HepG2 (cell line): ENCODE results near the gene ST3GAL2. TPM values are rescaled to one million over a fixed set of nuclear protein-coding genes. Genes with fewer than 3 reads are reported as not detected.
A peak's percentile ranks its signal among the peaks of the same experiment; 100 is the strongest.

Experiments
- CBX5 ChIP-seq: sonication (generic); formaldehyde crosslinking; IDR thresholded peaks from 2 replicates; pipeline ENCODE4 v1.4.0; 2020; ENCODE audit warnings: missing genetic modification reagents, borderline replicate concordance
- SMAD9 ChIP-seq: sonication (generic); formaldehyde crosslinking; IDR thresholded peaks from 2 replicates; pipeline ENCODE4 v1.5.1; 2020; ENCODE audit warnings: mild to moderate bottlenecking, missing genetic modification reagents
- TRIM24 ChIP-seq: sonication (generic); formaldehyde crosslinking; IDR thresholded peaks from 2 replicates; pipeline ENCODE4 v1.8.0; 2022; ENCODE audit warnings: mild to moderate bottlenecking, missing genetic modification reagents
- ZNF333 ChIP-seq: sonication (generic); formaldehyde crosslinking; IDR thresholded peaks from 2 replicates; pipeline ENCODE4 v1.4.0; 2020; ENCODE audit warnings: mild to moderate bottlenecking, missing genetic modification reagents, borderline replicate concordance
- ZNF749 ChIP-seq: sonication (generic); formaldehyde crosslinking; IDR thresholded peaks from 2 replicates; pipeline ENCODE4 v1.8.0; 2022; ENCODE audit warnings: mild to moderate bottlenecking, missing genetic modification reagents, moderate library complexity, borderline replicate concordance
- ZZZ3 ChIP-seq: sonication (generic); formaldehyde crosslinking; IDR thresholded peaks from 2 replicates; pipeline ENCODE4 v1.4.0; 2020; ENCODE audit warnings: missing genetic modification reagents, mild to moderate bottlenecking, borderline replicate concordance
- polyA plus RNA-seq, 8 experiments: library from polyadenylated mRNA; depleted of rRNA in 3 of 8; stranded (reverse) in 7 of 8; unstranded in 1 of 8; fragments of >200 nt; fragmentation: Illumina TruSeq in 4 of 8; extraction: Trizol in 4 of 8; gene quantifications; 2 replicates each; pipeline versions ENCODE4 v1.2.1 to v1.2.3, GENCODE V29; 2011 to 2016; ENCODE audit warnings: low read depth in 4 of 8, missing spikeins in 1 of 8, mixed read lengths in 1 of 8; ENCODE audit not compliant: insufficient read depth in 1 of 8
- total RNA-seq, 5 experiments: library from RNA; depleted of rRNA; stranded (reverse); fragments of >200 nt; fragmentation: Illumina TruSeq; extraction: Trizol; gene quantifications; 2 replicates each; pipeline ENCODE4 v1.2.3, GENCODE V29; 2016; ENCODE audit warnings: low read depth in 1 of 5
- TF ChIP-seq, protein P1 (sequence below): sonication (generic); formaldehyde crosslinking; IDR thresholded peaks from 2 replicates; pipeline ENCODE4 v1.8.0; 2023; ENCODE audit warnings: mild to moderate bottlenecking, missing genetic modification reagents
- TF ChIP-seq, protein P2 (sequence below): sonication (generic); formaldehyde crosslinking; IDR thresholded peaks from 2 replicates; pipeline ENCODE4 v1.8.1; 2023; ENCODE audit warnings: mild to moderate bottlenecking, missing genetic modification reagents
- TF ChIP-seq, protein P3 (sequence below): sonication (generic); formaldehyde crosslinking; IDR thresholded peaks from 2 replicates; pipeline ENCODE4 v1.4.0; 2020; ENCODE audit warnings: missing genetic modification reagents
- TF ChIP-seq, protein P4 (sequence below): sonication (generic); formaldehyde crosslinking; IDR thresholded peaks from 2 replicates; pipeline ENCODE4 v1.8.0; 2022; ENCODE audit warnings: mild to moderate bottlenecking, missing genetic modification reagents; ENCODE audit not compliant: insufficient replicate concordance
- TF ChIP-seq, protein P5 (sequence below), 2 experiments: fragments of 450-650 bp in 1 of 2; sonication (generic) in 1 of 2; formaldehyde crosslinking in 1 of 2; IDR thresholded peaks; 2 replicates each; pipeline versions ENCODE4 v1.6.1 to v1.8.0; 2016 to 2022; ENCODE audit warnings: antibody characterized with exemption in 1 of 2, mild to moderate bottlenecking in 1 of 2, missing genetic modification reagents in 1 of 2

The ST3GAL2 gene
- total and polyA plus RNA-seq, 2 of the 13 experiments (the other 11 are each of a cell fraction or from before 2014, with no cell fraction given) = 16.3 to 24.9 TPM

DNA sequence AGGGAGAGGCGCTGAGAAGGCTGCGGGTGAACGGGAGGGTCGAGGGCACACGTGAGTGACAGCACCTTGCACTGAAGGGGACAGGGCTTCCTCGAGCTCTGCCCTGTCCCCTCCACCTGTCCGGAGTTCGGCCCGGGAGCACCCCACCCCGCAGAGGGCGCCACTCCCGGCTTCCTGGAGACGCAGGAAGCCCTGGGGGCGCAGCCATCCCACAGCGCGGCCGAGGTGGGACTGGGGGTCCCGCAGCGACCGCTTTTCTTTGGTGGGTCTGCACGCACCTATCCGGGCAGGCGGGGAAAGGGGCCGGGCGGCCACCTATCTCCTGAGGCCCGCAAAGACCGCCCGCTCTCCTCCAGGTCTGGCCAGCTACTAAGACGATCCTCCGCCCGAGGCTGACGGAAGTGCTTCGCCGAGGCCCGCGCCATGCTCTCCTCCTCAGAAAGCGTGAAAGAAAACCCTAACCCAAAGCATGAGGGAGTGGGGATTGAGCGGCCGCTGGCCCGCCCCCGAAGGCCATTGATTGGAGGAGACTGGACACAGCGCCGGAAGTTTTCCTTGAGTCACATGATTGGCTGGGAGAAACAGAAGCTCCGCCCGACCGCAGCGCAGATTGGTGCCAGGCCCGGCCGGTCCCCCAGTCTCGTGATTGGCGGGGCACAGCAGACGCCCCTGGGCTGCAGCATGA, 57.8 kb downstream of the ST3GAL2 start (continued):
- TF ChIP-seq, protein P1, sequence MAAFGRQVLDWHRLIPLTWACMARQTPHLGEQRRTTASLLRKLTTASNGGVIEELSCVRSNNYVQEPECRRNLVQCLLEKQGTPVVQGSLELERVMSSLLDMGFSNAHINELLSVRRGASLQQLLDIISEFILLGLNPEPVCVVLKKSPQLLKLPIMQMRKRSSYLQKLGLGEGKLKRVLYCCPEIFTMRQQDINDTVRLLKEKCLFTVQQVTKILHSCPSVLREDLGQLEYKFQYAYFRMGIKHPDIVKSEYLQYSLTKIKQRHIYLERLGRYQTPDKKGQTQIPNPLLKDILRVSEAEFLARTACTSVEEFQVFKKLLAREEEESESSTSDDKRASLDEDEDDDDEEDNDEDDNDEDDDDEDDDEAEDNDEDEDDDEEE (CRISPR knock-in tag) = peak; percentile 58; the same call in 1 of the 2 replicates
- TF ChIP-seq ZZZ3 (CRISPR knock-in tag) (peak; percentile 86), ZNF333 (CRISPR knock-in tag) (0 out of 2 replicates have a peak, but pooled peaks have one; percentile 5), CBX5 (CRISPR knock-in tag) (no peak; the same call in 1 of the 2 replicates), ZNF749 (CRISPR knock-in tag) (peak; percentile 83; the same call in 1 of the 2 replicates), SMAD9 (CRISPR knock-in tag) (no peak; the same call in 1 of the 2 replicates), TRIM24 (no peak)
- TF ChIP-seq, protein P2, sequence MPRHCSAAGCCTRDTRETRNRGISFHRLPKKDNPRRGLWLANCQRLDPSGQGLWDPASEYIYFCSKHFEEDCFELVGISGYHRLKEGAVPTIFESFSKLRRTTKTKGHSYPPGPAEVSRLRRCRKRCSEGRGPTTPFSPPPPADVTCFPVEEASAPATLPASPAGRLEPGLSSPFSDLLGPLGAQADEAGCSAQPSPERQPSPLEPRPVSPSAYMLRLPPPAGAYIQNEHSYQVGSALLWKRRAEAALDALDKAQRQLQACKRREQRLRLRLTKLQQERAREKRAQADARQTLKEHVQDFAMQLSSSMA (CRISPR knock-in tag) = no peak; the same call in 1 of the 2 replicates
- TF ChIP-seq, protein P3, sequence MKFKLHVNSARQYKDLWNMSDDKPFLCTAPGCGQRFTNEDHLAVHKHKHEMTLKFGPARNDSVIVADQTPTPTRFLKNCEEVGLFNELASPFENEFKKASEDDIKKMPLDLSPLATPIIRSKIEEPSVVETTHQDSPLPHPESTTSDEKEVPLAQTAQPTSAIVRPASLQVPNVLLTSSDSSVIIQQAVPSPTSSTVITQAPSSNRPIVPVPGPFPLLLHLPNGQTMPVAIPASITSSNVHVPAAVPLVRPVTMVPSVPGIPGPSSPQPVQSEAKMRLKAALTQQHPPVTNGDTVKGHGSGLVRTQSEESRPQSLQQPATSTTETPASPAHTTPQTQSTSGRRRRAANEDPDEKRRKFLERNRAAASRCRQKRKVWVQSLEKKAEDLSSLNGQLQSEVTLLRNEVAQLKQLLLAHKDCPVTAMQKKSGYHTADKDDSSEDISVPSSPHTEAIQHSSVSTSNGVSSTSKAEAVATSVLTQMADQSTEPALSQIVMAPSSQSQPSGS (CRISPR knock-in tag) = peak; percentile 38; the same call in 1 of the 2 replicates
- TF ChIP-seq, protein P4, sequence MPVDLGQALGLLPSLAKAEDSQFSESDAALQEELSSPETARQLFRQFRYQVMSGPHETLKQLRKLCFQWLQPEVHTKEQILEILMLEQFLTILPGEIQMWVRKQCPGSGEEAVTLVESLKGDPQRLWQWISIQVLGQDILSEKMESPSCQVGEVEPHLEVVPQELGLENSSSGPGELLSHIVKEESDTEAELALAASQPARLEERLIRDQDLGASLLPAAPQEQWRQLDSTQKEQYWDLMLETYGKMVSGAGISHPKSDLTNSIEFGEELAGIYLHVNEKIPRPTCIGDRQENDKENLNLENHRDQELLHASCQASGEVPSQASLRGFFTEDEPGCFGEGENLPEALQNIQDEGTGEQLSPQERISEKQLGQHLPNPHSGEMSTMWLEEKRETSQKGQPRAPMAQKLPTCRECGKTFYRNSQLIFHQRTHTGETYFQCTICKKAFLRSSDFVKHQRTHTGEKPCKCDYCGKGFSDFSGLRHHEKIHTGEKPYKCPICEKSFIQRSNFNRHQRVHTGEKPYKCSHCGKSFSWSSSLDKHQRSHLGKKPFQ (CRISPR knock-in tag) = peak; percentile 85
- TF ChIP-seq, protein P5, sequence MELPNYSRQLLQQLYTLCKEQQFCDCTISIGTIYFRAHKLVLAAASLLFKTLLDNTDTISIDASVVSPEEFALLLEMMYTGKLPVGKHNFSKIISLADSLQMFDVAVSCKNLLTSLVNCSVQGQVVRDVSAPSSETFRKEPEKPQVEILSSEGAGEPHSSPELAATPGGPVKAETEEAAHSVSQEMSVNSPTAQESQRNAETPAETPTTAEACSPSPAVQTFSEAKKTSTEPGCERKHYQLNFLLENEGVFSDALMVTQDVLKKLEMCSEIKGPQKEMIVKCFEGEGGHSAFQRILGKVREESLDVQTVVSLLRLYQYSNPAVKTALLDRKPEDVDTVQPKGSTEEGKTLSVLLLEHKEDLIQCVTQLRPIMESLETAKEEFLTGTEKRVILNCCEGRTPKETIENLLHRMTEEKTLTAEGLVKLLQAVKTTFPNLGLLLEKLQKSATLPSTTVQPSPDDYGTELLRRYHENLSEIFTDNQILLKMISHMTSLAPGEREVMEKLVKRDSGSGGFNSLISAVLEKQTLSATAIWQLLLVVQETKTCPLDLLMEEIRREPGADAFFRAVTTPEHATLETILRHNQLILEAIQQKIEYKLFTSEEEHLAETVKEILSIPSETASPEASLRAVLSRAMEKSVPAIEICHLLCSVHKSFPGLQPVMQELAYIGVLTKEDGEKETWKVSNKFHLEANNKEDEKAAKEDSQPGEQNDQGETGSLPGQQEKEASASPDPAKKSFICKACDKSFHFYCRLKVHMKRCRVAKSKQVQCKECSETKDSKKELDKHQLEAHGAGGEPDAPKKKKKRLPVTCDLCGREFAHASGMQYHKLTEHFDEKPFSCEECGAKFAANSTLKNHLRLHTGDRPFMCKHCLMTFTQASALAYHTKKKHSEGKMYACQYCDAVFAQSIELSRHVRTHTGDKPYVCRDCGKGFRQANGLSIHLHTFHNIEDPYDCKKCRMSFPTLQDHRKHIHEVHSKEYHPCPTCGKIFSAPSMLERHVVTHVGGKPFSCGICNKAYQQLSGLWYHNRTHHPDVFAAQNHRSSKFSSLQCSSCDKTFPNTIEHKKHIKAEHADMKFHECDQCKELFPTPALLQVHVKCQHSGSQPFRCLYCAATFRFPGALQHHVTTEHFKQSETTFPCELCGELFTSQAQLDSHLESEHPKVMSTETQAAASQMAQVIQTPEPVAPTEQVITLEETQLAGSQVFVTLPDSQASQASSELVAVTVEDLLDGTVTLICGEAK (IDR thresholded peaks at IDR 0.05) = no peak
- TF ChIP-seq, protein P5 (CRISPR knock-in tag; IDR thresholded peaks at IDR 0.05) = peak; percentile 88
